ENCODE data around the gene SLU7.

Gene SLU7

DNA sequence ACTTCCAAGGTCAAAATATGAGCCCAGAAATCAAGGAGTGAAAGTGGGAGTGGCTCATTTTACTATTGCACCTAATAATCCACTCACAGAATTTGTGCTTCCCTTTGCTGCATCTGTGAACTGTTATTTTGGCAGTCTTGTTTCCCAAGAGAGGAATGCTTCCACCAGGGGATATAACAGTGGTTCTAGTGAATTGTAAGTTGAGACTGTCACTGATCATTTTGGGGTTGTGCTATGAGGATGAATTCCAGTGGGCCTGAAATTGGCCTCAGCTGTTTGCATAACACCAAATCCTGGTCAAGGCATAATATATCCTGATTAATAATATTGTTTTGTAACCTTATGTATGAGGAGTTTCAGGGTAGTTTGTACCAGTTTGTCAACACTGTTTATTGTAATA, 33.4 kb downstream of the SLU7 start:
- H3K36me3 ChIP-seq (ENCODE audit: control insufficient read depth, insufficient read depth, low read length) = no peaks in the 10 kb centered on the region
- no peaks in the 10 kb centered on the region for H3K9me3 ChIP-seq (ENCODE audit: control insufficient read depth, low read length)
- H3K27me3 ChIP-seq (replicated peaks; ENCODE audit: control insufficient read depth, insufficient read depth, low read length, poor library complexity, severe bottlenecking) = no peaks in the 10 kb centered on the region
- no peak for DNase-seq
- H3K4me1 ChIP-seq (ENCODE audit: control insufficient read depth, insufficient read depth, low read length, poor library complexity, severe bottlenecking) = no peaks in the 10 kb centered on the region
- H3K4me3 ChIP-seq (ENCODE audit: insufficient read depth, low read depth, low read length, poor library complexity, severe bottlenecking) = no peak overlapping the region
- H3K27ac ChIP-seq (ENCODE audit: insufficient read depth, low read length, poor library complexity, severe bottlenecking) = no peak overlapping the region

DNA sequence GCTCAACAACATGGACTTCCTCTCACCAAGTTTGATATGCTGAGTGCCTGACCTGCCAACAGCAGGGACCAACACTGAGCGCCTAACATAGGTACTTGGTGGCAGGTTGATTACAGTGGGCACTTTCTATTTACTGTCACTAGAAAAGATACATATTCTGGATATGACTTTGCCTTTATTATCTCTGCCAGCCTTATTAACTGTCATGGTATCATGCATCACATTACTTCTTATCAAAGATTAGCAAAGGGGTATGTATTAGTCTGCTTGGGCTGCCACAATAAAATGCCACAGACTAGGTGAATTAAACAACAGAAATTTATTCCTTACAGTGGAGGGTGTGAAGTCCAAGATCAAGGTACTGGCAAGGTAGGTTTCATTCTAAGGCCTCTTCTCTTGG, 34.2 kb downstream of the SLU7 start:
- Histone ChIP-seq H3K27me3 (replicated peaks; ENCODE audit: control insufficient read depth, insufficient read depth, low read length, poor library complexity, severe bottlenecking) (no peaks in the 10 kb centered on the region), H3K9me3 (ENCODE audit: control insufficient read depth, low read length) (no peaks in the 10 kb centered on the region), H3K36me3 (ENCODE audit: control insufficient read depth, insufficient read depth, low read length) (no peaks in the 10 kb centered on the region), H3K4me3 (ENCODE audit: insufficient read depth, low read depth, low read length, poor library complexity, severe bottlenecking) (no peak overlapping the region), H3K27ac (ENCODE audit: insufficient read depth, low read length, poor library complexity, severe bottlenecking) (no peak overlapping the region), H3K4me1 (ENCODE audit: control insufficient read depth, insufficient read depth, low read length, poor library complexity, severe bottlenecking) (no peaks in the 10 kb centered on the region)
- DNase-seq = no peak

DNA sequence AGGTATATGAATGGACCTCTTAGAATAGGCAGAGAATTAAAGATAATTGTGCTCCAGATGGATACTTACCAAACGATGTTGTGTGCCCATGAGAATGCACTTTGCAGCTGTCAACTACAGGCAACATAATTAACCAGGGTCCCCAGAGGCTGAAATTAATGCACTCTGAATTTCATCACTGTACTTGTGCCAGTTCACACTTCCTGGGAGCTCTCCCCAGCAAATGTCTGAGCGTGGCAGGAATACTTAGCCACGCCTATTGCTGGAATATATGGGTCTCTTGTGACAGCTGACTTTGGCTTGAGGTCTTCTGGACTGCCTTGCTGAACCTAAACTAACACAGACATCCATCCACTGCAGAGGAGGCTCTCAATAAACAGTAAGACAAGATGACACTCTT, 36.5 kb downstream of the SLU7 start:
- no peak for DNase-seq
- no peaks in the 10 kb centered on the region for H3K27me3 ChIP-seq (replicated peaks; ENCODE audit: control insufficient read depth, insufficient read depth, low read length, poor library complexity, severe bottlenecking)
- no peaks in the 10 kb centered on the region for H3K9me3 ChIP-seq (ENCODE audit: control insufficient read depth, low read length)
- no peak overlapping the region for H3K27ac ChIP-seq (ENCODE audit: insufficient read depth, low read length, poor library complexity, severe bottlenecking)
- no peaks in the 10 kb centered on the region for H3K36me3 ChIP-seq (ENCODE audit: control insufficient read depth, insufficient read depth, low read length)
- no peak overlapping the region for H3K4me3 ChIP-seq (ENCODE audit: insufficient read depth, low read depth, low read length, poor library complexity, severe bottlenecking)
- H3K4me1 ChIP-seq (ENCODE audit: control insufficient read depth, insufficient read depth, low read length, poor library complexity, severe bottlenecking) = no peaks in the 10 kb centered on the region

DNA sequence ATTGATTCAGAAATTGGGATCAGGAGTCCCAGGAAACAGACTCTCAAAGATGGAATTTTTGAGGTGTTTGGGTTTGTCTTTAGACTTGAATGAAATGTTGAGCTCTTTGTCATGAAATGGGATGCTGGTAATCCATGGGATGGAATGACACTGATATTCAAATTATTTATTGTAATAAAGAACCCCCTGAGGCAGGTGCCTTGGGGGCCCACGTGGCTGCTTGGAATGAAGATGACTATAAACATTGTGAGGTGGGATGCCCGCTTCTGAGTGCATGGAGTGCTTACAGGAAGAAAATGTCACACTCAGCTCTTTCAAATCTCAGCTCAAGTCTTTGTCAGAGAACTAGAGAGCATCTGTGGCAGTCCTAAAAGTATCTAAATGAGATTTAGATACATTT, 38.8 kb downstream of the SLU7 start:
- Histone ChIP-seq H3K27me3 (replicated peaks; ENCODE audit: control insufficient read depth, insufficient read depth, low read length, poor library complexity, severe bottlenecking) (no peaks in the 10 kb centered on the region), H3K4me1 (ENCODE audit: control insufficient read depth, insufficient read depth, low read length, poor library complexity, severe bottlenecking) (no peaks in the 10 kb centered on the region), H3K36me3 (ENCODE audit: control insufficient read depth, insufficient read depth, low read length) (no peaks in the 10 kb centered on the region), H3K9me3 (ENCODE audit: control insufficient read depth, low read length) (no peaks in the 10 kb centered on the region), H3K4me3 (ENCODE audit: insufficient read depth, low read depth, low read length, poor library complexity, severe bottlenecking) (no peak overlapping the region), H3K27ac (ENCODE audit: insufficient read depth, low read length, poor library complexity, severe bottlenecking) (no peak overlapping the region)
- no peak for DNase-seq

DNA sequence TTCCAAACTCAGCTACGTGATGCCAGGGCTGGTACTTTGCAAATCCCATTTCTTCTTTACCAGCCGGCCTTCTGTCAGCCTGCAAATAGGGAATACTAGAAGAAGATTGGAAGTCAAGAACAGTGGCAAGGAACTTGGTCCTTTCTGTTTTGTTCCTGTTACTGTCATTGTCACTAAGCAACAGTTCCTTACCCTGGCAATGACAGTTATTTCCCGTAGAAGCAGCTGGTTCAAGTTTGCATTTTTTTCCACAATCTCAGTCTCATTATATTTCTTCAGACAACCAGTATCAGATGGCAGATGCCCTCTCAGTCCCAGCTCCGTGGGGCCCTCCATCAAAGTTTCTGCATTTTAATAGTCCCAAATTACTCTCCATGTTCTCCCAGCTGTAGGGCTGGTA, 39.4 kb downstream of the SLU7 start:
- DNase-seq = no peak
- no peaks in the 10 kb centered on the region for H3K9me3 ChIP-seq (ENCODE audit: control insufficient read depth, low read length)

DNA sequence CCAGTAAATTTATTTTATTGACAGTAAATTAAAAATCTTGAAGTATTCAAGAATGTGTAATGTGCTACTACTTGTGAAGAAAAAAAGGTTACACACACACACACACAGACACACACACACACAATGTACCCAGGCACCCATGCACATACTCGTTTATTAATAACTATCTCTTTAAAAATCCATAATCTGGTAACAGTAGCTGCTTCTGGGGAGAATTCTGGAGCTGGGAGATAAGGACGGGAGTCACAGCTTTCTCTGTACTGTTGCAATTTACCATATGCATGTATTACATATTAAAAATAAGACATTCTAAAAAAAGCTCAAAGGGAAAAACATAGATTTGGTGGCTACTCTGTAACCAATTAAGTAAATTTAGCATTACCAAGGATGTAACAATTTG, 40.6 kb downstream of the SLU7 start:
- Histone ChIP-seq H3K27ac (ENCODE audit: insufficient read depth, low read length, poor library complexity, severe bottlenecking) (no peak overlapping the region), H3K4me1 (ENCODE audit: control insufficient read depth, insufficient read depth, low read length, poor library complexity, severe bottlenecking) (no peaks in the 10 kb centered on the region), H3K9me3 (ENCODE audit: control insufficient read depth, low read length) (no peaks in the 10 kb centered on the region), H3K4me3 (ENCODE audit: insufficient read depth, low read depth, low read length, poor library complexity, severe bottlenecking) (no peak overlapping the region), H3K27me3 (replicated peaks; ENCODE audit: control insufficient read depth, insufficient read depth, low read length, poor library complexity, severe bottlenecking) (no peaks in the 10 kb centered on the region), H3K36me3 (ENCODE audit: control insufficient read depth, insufficient read depth, low read length) (no peaks in the 10 kb centered on the region)
- no peak for DNase-seq

More for the DNA sequence above, 39.4 kb downstream of the SLU7 start:
- Histone ChIP-seq H3K27me3 (replicated peaks; ENCODE audit: control insufficient read depth, insufficient read depth, low read length, poor library complexity, severe bottlenecking) (no peaks in the 10 kb centered on the region), H3K36me3 (ENCODE audit: control insufficient read depth, insufficient read depth, low read length) (no peaks in the 10 kb centered on the region), H3K4me1 (ENCODE audit: control insufficient read depth, insufficient read depth, low read length, poor library complexity, severe bottlenecking) (no peaks in the 10 kb centered on the region), H3K27ac (ENCODE audit: insufficient read depth, low read length, poor library complexity, severe bottlenecking) (no peak overlapping the region), H3K4me3 (ENCODE audit: insufficient read depth, low read depth, low read length, poor library complexity, severe bottlenecking) (no peak overlapping the region)

DNA sequence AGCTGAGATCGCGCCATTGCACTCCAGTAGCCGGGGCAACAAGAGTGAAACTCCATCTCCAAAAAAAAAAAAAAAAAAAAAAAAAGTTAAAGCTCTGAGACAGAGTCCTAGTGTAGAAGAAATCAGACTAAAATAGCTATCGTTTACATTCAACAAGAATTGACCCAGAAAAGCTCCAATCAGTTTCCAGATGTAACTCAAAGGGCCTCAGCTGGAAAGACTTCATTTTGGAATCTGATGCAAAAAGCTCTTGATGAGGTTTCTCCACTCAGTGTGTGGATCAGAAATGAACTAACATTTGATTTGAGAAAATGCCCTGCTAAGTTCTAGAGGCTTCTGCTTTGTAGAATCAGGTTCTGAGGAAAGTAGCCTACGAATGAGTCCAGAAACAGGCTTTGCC, 41.2 kb downstream of the SLU7 start:
- Histone ChIP-seq H3K27me3 (replicated peaks; ENCODE audit: control insufficient read depth, insufficient read depth, low read length, poor library complexity, severe bottlenecking) (no peaks in the 10 kb centered on the region), H3K27ac (ENCODE audit: insufficient read depth, low read length, poor library complexity, severe bottlenecking) (no peak overlapping the region), H3K4me3 (ENCODE audit: insufficient read depth, low read depth, low read length, poor library complexity, severe bottlenecking) (no peak overlapping the region), H3K36me3 (ENCODE audit: control insufficient read depth, insufficient read depth, low read length) (no peaks in the 10 kb centered on the region), H3K4me1 (ENCODE audit: control insufficient read depth, insufficient read depth, low read length, poor library complexity, severe bottlenecking) (no peaks in the 10 kb centered on the region), H3K9me3 (ENCODE audit: control insufficient read depth, low read length) (no peaks in the 10 kb centered on the region)
- no peak for DNase-seq

DNA sequence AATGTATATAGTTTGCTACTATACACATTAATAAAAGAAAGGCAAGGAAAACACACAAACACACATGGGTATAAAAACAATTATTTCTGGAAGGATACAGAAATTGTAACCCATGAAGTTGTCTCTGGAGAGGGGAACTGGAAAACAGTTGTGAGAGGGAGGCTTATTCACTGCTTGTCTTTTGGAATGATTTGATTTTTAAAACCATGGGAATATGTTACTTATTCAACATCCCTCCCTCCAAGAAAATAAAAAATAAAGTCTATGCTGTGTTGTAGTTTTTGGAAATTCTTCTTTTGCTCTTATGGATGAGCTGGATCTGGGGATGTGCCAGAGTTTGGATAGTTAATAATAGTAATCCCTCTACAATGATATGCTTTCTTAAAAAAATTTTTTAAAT, 42.5 kb downstream of the SLU7 start:
- H3K4me3 ChIP-seq (ENCODE audit: insufficient read depth, low read depth, low read length, poor library complexity, severe bottlenecking) = no peak overlapping the region
- H3K9me3 ChIP-seq (ENCODE audit: control insufficient read depth, low read length) = no peaks in the 10 kb centered on the region
- H3K36me3 ChIP-seq (ENCODE audit: control insufficient read depth, insufficient read depth, low read length) = no peaks in the 10 kb centered on the region
- DNase-seq = no peak
- H3K27me3 ChIP-seq (replicated peaks; ENCODE audit: control insufficient read depth, insufficient read depth, low read length, poor library complexity, severe bottlenecking) = no peaks in the 10 kb centered on the region
- no peaks in the 10 kb centered on the region for H3K4me1 ChIP-seq (ENCODE audit: control insufficient read depth, insufficient read depth, low read length, poor library complexity, severe bottlenecking)
- H3K27ac ChIP-seq (ENCODE audit: insufficient read depth, low read length, poor library complexity, severe bottlenecking) = no peak overlapping the region

DNA sequence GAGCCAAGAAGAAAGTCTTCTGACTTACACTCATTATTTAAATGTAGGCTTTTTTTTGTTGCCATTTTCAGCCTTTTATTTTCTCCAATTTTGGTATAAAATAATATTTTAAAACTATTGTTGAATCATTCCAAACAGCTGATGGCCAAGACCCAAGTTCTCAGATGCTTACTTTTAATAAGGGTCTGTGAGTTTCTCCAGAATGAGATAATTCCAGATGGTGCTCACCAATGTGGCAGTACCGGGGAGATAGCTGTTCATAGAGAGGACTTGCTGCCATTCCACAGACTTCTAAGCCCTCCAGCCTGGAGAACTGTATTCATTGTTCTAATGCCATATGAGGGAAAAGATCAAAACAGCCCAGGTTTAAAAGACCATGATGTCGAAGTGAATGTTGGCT, 43.2 kb downstream of the SLU7 start:
- no peak overlapping the region for H3K4me3 ChIP-seq (ENCODE audit: insufficient read depth, low read depth, low read length, poor library complexity, severe bottlenecking)
- peaks cover 6% of the 10 kb centered on the region for H3K27me3 ChIP-seq (replicated peaks; ENCODE audit: control insufficient read depth, insufficient read depth, low read length, poor library complexity, severe bottlenecking)
- H3K9me3 ChIP-seq (ENCODE audit: control insufficient read depth, low read length) = no peaks in the 10 kb centered on the region
- DNase-seq = no peak
- no peaks in the 10 kb centered on the region for H3K36me3 ChIP-seq (ENCODE audit: control insufficient read depth, insufficient read depth, low read length)
- no peak overlapping the region for H3K27ac ChIP-seq (ENCODE audit: insufficient read depth, low read length, poor library complexity, severe bottlenecking)
- no peaks in the 10 kb centered on the region for H3K4me1 ChIP-seq (ENCODE audit: control insufficient read depth, insufficient read depth, low read length, poor library complexity, severe bottlenecking)

DNA sequence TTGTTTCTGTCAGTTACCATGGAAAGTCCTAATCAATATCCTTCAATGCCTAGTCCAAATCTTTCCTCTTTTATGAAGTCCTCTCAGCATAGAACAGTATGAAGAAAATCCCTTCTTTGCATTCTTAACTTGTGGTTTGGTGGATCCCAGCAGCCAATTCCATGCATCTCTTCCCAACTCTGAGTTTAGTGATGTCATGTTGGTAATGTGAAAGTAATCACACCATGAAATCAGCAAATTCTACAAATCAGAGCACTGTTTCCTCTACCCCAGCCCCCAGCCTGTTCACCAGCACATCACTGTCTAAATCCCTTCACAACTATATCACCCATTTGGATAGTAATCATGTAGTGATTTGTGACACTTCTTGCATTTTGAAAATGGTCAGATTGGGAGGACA, 43.7 kb downstream of the SLU7 start:
- H3K4me3 ChIP-seq (ENCODE audit: insufficient read depth, low read depth, low read length, poor library complexity, severe bottlenecking) = no peak overlapping the region
- peaks cover 6% of the 10 kb centered on the region for H3K27me3 ChIP-seq (replicated peaks; ENCODE audit: control insufficient read depth, insufficient read depth, low read length, poor library complexity, severe bottlenecking)
- no peaks in the 10 kb centered on the region for H3K9me3 ChIP-seq (ENCODE audit: control insufficient read depth, low read length)
- H3K4me1 ChIP-seq (ENCODE audit: control insufficient read depth, insufficient read depth, low read length, poor library complexity, severe bottlenecking) = peaks cover 3% of the 10 kb centered on the region
- DNase-seq = no peak
- H3K36me3 ChIP-seq (ENCODE audit: control insufficient read depth, insufficient read depth, low read length) = no peaks in the 10 kb centered on the region
- H3K27ac ChIP-seq (ENCODE audit: insufficient read depth, low read length, poor library complexity, severe bottlenecking) = no peak overlapping the region

DNA sequence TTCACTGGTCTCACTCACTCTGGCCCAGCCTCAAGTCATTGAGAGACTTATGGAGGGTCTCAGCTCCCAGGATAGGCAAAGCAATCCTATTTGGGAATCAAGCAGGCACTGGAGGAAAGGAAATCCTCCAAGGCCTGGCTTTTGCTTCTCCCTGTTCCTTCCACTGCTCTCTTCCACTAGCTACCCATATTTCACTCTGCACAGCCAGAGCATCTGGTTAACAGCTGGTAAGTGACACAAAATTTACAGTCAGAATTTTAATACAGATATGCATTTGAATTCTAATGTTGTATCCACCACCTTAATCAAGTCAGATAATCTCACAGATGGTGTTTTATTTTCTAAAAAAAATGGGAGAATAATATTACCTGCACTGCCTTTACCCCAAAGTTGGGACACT, 47.6 kb downstream of the SLU7 start:
- H3K27ac ChIP-seq (ENCODE audit: insufficient read depth, low read length, poor library complexity, severe bottlenecking) = no peak overlapping the region
- DNase-seq = no peak
- H3K9me3 ChIP-seq (ENCODE audit: control insufficient read depth, low read length) = no peaks in the 10 kb centered on the region
- peaks cover 4% of the 10 kb centered on the region for H3K4me1 ChIP-seq (ENCODE audit: control insufficient read depth, insufficient read depth, low read length, poor library complexity, severe bottlenecking)
- H3K36me3 ChIP-seq (ENCODE audit: control insufficient read depth, insufficient read depth, low read length) = no peaks in the 10 kb centered on the region
- H3K4me3 ChIP-seq (ENCODE audit: insufficient read depth, low read depth, low read length, poor library complexity, severe bottlenecking) = no peak overlapping the region
- peaks cover 17% of the 10 kb centered on the region for H3K27me3 ChIP-seq (replicated peaks; ENCODE audit: control insufficient read depth, insufficient read depth, low read length, poor library complexity, severe bottlenecking)

Data from effector memory CD4-positive, alpha-beta T cell (primary cell).